ENCODE measurements around the gene FLNB. TPM values are rescaled to one million over a fixed set of nuclear protein-coding genes. Genes with fewer than 3 reads are reported as not detected.
"Not testable (repeated sequence)": the region's sequence is repeated elsewhere in the genome, so short reads cannot be mapped to it uniquely, and the experiment has no call there.

FLNB gene
- total RNA-seq, 1 donor from 2014 or later, result 40.4 TPM

- Mint-ChIP-seq H3K4me1 (peaks cover 23% of the 10 kb centered on the region), H3K27ac (ENCODE audit: unreplicated experiment) (peak overlapping the region; percentile 84), H3K9me3 (peaks cover 1% of the 10 kb centered on the region), H3K27me3 (ENCODE audit: low read depth) (no peaks in the 10 kb centered on the region), H3K4me3 (no peak overlapping the region), H3K36me3 (ENCODE audit: low read depth) (peaks cover under 1% of the 10 kb centered on the region)
- no peak for TF ChIP-seq CTCF (conservative IDR thresholded peaks at IDR 0.05)
- no peak for DNase-seq (ENCODE audit: low read depth, low spot score)
Observed at GRCh38 chr3:58049143-58049785, 41.0 kb downstream of the FLNB start.

- peaks cover 2% of the 10 kb centered on the region for H3K36me3 Mint-ChIP-seq (ENCODE audit: low read depth)
- DNase-seq (ENCODE audit: low read depth, low spot score), result no peak
- peaks cover 2% of the 10 kb centered on the region for H3K9me3 Mint-ChIP-seq
- no peak overlapping the region for H3K27ac Mint-ChIP-seq (ENCODE audit: unreplicated experiment)
- no peak for TF ChIP-seq CTCF (conservative IDR thresholded peaks at IDR 0.05)
- no peak overlapping the region for H3K4me3 Mint-ChIP-seq
- no peaks in the 10 kb centered on the region for H3K27me3 Mint-ChIP-seq (ENCODE audit: low read depth)
- peaks cover 23% of the 10 kb centered on the region for H3K4me1 Mint-ChIP-seq
Observed at GRCh38 chr3:58051196-58051595, 43.0 kb downstream of the FLNB start.

GRCh38 chr3:58051658-58052261, 43.5 kb downstream of the FLNB start:
- H3K27me3 Mint-ChIP-seq (ENCODE audit: low read depth); H3K27ac Mint-ChIP-seq (ENCODE audit: unreplicated experiment); H3K4me3 Mint-ChIP-seq; H3K9me3 Mint-ChIP-seq; H3K36me3 Mint-ChIP-seq (ENCODE audit: low read depth); DNase-seq (ENCODE audit: low read depth, low spot score): not testable (repeated sequence)
- H3K4me1 Mint-ChIP-seq, result peaks cover 23% of the 10 kb centered on the region

GRCh38 chr3:58052373-58053273, 44.4 kb downstream of the FLNB start:
- Mint-ChIP-seq H3K9me3 (peaks cover 2% of the 10 kb centered on the region), H3K27ac (ENCODE audit: unreplicated experiment) (no peak overlapping the region), H3K4me1 (peaks cover 23% of the 10 kb centered on the region), H3K27me3 (ENCODE audit: low read depth) (no peaks in the 10 kb centered on the region), H3K36me3 (ENCODE audit: low read depth) (peaks cover 2% of the 10 kb centered on the region), H3K4me3 (no peak overlapping the region)
- DNase-seq (ENCODE audit: low read depth, low spot score), result no peak
- TF ChIP-seq CTCF (conservative IDR thresholded peaks at IDR 0.05), result no peak

GRCh38 chr3:58054652-58055051, 46.4 kb downstream of the FLNB start:
- peaks cover 2% of the 10 kb centered on the region for H3K9me3 Mint-ChIP-seq
- no peak overlapping the region for H3K4me3 Mint-ChIP-seq
- H3K27ac Mint-ChIP-seq (ENCODE audit: unreplicated experiment), result no peak overlapping the region
- no peak for DNase-seq (ENCODE audit: low read depth, low spot score)
- no peak for TF ChIP-seq CTCF (conservative IDR thresholded peaks at IDR 0.05)
- H3K27me3 Mint-ChIP-seq (ENCODE audit: low read depth), result no peaks in the 10 kb centered on the region
- H3K36me3 Mint-ChIP-seq (ENCODE audit: low read depth), result peaks cover 2% of the 10 kb centered on the region
- H3K4me1 Mint-ChIP-seq, result peaks cover 15% of the 10 kb centered on the region

Measured in neural crest cell (in vitro differentiated cells).